Esophagus squamous epithelium (tissue), 4 donors: Measurements from ENCODE around the gene ADH6.

Experiments used
- CTCF ChIP-seq, 6 experiments: fragments of 450-650 bp in 4 of 6; fragments of 200-600 bp in 2 of 6; sonication (generic) in 2 of 6; IDR thresholded peaks; one replicate each; pipeline ENCODE4 v1.5.1; 2016 to 2019; ENCODE audit warnings: antibody characterized with exemption in 6 of 6, mild to moderate bottlenecking in 4 of 6, moderate library complexity in 4 of 6
- POLR2A ChIP-seq, 4 donors: fragments of 450-650 bp; IDR thresholded peaks; one replicate each; pipeline ENCODE4 v1.6.1; 2017; ENCODE audit warnings: antibody characterized with exemption in 4 of 4, mild to moderate bottlenecking in 4 of 4, moderate library complexity in 3 of 4

- TF ChIP-seq CTCF (IDR thresholded peaks at IDR 0.05) (no peak), POLR2A (IDR thresholded peaks at IDR 0.05) (no peak)
Measured at GRCh38 chr4:99179626-99180025, 39.4 kb downstream of the ADH6 start.
